DMS153 (cell line): ENCODE measurements around the gene PRX.
A peak's percentile ranks its signal among the peaks of the same experiment; 100 is the strongest.
"Not testable (repeated sequence)": the region's sequence is repeated elsewhere in the genome, so short reads cannot be mapped to it uniquely, and the experiment has no call there.

ENCODE experiments used
- DNase-seq: peaks from one replicate; lab custom pipeline; 2025; lab: John Stamatoyannopoulos, UW

Gene PRX

GRCh38 chr19:40433391-40434216 is 20.4 kb upstream of the PRX start:
- peak; percentile 76 for DNase-seq

GRCh38 chr19:40432760-40433159 is 19.6 kb upstream of the PRX start:
- not testable (repeated sequence) for DNase-seq

DNA sequence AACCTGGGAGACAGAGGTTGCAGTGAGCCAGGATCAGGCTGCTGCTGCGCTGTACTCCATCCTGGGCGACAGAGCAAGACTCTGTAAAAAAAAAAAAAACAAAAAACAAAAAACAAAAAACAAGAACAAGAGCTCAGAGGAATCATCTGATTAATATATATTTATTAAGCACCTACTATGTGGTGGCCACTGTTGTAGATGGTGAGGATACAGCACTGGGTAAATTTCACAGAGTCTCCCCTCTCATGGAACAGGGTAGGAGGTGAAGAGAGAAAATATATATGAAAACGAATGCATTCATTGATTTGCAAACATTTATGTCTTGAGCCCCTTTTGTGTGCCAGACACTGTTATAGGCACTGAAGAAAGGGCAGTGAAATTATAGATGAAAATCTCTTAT is 18.5 kb upstream of the PRX start:
- DNase-seq, result no peak

- DNase-seq, result not testable (repeated sequence)
Measured at GRCh38 chr19:40430242-40430641, 17.1 kb upstream of the PRX start.

DNA sequence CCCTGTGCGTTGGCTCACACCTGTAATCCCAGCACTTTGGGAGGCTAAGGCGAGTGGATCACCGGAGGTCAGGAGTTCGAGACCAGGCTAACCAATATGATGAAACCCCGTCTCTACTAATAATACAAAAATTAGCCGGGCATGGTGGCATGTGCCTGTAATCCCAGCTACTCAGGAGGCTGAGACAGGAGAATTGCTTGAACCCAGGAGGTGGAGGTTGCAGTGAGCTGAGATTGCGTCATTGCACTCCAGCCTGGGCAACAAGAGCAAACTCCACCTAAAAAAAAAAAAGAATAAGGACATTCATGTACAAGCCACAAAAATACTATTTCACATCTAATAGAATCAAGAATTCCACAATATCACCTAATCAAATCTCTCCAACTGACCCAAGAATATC is 15.0 kb upstream of the PRX start:
- DNase-seq, result not testable (repeated sequence)

DNA sequence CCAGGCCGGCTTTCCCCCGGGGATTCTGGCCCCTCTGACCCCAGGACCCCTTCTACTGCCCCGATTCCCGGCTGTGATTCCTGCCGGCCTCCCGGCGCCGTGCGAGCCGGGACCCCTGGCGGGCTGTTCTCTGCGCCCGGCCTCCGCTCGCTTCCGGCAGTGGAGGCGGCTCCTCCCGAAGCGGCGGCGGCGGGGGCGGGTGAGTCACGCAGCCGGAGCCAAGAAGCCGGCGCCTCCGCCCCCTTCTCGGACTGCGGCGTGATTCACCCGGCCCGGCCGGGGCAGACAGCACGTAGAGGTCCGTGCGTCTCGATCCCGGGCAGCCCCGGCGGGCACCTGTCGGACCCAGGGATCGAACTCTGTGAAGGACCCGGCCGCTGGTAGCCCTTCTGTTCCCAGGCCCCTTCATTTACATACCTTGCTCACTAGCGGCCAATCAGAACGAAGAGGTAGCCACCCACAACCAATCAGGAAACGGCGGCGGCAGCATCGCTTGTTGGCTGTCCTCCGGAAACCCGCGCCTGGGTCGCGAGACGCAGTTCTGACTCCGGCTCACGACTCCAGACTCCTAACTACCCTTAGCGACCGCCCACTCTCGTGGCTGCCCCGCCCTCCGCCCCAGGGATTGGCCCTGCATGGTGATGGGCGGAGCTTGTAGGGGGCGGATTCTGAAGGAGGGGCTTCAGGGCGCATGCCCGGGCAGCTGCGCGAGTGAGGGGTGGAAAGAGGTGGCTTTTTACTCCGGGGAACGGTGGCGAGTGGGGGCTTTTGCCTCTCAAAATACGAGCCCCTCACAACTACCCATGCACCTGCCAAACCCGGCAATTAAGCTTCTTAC is 12.5 kb upstream of the PRX start, which contains the start of gene SERTAD1:
SERTAD1 (minus strand) TSS at position 543 of the 838 bp plus-strand sequence. CDS start 2,446 bp downstream, outside the sequence.
- DNase-seq, result peak; percentile 99

- DNase-seq, result no peak
Measured at GRCh38 chr19:40424637-40425449, 11.7 kb upstream of the PRX start.

DNA sequence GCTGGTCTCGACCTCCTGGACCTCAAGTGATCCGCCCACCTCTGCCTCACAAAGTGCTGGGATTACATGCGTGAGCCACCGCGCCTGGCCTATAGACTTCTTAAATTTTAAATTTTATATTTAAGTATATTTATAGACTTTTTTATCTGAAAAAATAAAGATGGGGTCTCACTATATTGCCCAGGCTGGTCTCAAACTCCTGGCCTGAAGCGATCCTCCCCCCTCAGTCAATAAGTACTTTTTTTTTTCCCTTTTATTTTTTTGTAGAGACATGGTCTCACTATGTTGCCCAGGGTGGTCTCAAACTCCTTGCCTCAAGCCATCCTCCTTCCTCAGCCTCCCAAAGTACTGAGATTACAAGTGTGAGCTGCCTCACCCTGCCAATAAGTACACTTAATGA is 10.8 kb upstream of the PRX start:
- no peak for DNase-seq

DNA sequence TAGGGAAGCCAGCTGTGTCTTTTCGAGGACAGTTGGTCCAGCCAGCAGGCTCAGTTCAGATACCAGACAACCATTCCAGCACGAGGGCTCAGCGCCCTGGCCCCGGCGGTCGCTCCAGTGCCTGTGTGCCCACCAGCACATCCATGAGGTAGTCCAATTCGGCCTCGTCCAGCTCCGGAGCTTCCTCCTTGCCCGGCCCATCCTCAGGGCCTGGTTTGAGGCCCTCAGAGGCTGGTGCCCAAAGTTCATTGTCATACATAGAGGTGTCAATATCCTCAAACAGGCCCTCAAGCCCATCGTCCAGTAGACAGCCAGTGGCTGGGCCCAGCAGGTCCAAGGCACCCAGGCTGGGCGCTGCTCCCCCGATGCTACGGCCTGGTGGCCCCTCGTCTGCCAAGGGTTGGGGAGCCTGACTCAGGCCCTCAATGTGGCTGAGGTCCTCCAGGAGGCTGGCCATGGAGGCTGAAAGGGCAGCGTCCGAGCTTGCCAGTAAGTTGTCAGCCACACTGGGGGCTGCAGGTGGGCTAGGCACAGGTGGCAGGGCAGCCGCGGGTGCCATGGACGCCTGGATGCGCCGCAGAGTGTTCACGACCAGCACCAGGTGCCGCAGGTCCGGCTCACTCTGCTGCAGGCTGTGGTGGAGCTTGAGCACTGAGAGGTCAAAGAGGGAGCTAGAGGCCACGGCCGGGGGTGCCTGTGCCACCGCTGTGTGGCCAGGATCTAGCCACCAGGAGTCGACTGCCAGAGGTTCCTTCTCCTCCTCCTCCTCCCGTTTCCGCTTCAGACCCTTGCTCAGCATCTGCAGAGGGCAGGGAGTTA is 9.8 kb upstream of the PRX start:
- no peak for DNase-seq

GRCh38 chr19:40421993-40422747 is 9.0 kb upstream of the PRX start:
- no peak for DNase-seq

GRCh38 chr19:40420766-40421765 is 7.9 kb upstream of the PRX start:
- peak; percentile 45 for DNase-seq

DNA sequence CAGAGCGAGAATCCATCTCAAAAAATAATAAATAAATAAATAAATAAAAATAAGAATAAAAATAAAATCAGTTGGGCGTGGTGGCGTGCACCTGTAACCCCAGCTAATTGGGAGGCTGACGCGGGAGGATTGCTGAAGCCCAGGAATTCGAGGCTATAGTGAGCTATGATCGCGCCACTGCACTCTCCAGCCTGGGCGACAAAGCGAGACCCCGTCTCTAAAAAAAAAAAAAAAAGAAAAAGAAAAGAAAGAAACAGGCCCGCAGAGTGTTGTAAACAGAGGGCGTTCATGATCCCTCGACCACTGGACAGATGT is 7.2 kb upstream of the PRX start:
- no peak for DNase-seq

DNA sequence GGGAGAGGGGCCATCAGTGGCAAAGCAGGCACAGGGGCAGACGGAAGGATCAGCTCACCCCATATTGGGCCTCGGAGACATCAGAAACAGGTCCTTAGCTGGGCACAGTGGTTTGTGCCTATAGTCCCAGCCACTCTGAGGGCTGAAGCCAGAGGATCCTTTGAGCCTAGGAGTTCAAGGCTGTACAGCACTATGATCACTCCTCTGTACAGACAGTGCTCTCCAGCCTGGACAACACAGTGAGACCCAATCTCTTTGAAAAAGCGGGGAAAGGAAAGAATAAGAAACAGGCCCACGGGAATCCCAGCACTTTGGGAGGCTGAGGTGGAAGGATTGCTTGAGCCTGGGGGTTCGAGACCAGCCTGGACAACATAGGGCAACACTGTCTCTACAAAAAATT is 6.6 kb upstream of the PRX start:
- no peak for DNase-seq

DNA sequence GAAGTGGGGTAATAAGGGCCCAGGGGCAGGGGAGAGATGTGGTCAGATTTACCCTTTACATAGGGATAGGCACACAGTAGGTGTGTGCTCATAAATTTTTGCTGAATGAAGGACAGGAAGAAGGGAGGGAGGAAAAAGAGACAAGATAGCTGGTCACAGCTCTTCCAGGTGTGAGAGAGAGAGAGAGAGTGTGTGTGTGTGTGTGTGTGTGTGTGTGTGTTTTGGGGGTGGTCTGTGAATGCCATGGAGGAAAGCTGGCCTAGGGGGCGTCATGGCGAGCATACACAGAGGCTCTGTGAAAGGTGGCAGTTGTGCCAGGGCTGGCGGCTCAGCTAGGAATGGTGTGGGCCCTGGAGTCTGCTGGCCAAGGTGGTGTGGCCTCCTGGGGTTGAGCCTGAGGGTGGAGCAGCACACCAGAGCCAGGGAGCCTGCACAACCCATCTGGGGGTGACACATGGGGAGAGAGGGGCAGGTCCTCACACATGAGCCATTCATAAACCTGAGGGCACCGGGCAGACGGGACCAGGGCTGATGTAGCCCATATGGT is 6.0 kb upstream of the PRX start:
- no peak for DNase-seq

GRCh38 chr19:40418040-40418439 is 4.9 kb upstream of the PRX start:
- DNase-seq, result no peak

DNA sequence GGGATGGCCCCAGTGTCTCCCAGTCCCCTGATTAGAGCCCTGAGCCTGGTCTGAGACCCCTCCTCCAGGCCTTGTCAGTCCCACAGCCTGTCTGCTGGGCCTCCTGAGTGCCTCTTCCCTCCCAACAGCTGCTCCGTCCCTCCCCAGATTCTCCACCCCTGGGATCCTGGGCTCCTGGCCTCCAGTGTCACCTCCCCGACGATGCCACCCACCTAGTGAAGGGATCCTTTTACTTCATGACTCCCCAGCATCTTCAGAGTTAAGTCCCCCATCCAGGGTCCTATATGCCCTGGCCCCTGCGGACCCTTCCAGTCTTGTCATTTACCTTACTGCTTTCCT is 4.4 kb upstream of the PRX start:
- DNase-seq, result no peak

DNA sequence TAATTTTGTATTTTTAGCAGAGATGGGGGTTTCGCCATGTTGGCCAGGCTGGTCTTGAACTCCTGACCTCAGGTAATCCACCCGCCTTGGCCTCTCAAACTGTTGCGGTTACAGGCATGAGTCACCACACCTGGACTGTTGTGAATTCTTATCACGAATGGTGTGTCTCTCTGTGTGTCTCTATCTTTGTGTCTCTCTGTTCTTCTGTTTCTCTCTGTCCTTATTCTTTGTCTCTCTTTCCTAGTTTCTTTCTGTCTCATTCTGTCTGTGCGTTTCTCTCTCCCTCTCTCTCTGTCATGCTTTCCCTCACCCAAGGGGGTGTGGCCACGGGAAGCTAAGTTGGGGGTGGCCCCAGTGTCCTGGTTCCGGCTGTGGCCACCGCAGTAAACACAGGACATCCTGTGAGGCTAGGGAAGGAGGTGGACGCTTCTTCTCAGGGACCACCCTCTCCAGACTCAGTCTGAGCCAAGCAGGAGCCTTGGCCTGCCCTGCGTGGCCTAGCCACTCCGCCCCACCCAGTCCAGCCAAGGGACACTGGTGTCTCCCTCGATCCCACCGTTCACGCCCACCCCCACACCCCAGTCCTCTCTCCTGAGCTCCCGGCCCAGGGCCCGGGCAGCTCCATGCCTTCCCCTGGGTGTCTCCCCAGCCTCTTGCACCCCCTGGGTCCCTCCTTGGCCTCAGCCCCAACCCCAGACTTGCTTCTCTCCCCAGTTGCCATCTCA is 3.9 kb upstream of the PRX start:
- DNase-seq, result no peak

GRCh38 chr19:40415768-40416167 is 2.6 kb upstream of the PRX start:
- no peak for DNase-seq
